CD14-positive monocyte (primary cell): Measurements from ENCODE around the gene GREM2. TPM values are rescaled to one million over a fixed set of nuclear protein-coding genes. Genes with fewer than 3 reads are reported as not detected.

Source experiments
- DNase-seq, 3 donors: peaks; one replicate each; pipeline ENCODE4 v3.0.0-alpha.2; 2011 to 2022
- H2AFZ ChIP-seq: 2 replicates; pipeline ENCODE4 v1.6.0; 2012; ENCODE audit warnings: mild to moderate bottlenecking, low read depth, low read length, inconsistent platforms; ENCODE audit not compliant: insufficient read depth, poor library complexity, severe bottlenecking
- H3K27ac ChIP-seq, 2 donors: 1 replicate in 1 of 2; 2 replicates in 1 of 2; pipeline ENCODE4 v1.5.1; 2012 to 2013; ENCODE audit warnings: low read length in 2 of 2, control low read depth in 1 of 2, inconsistent platforms in 1 of 2, low read depth in 1 of 2, mild to moderate bottlenecking in 1 of 2
- H3K27me3 ChIP-seq, 2 donors: one replicate each; pipeline versions ENCODE4 v1.6.0 to v1.6.1; 2011 to 2013; ENCODE audit warnings: low read length in 2 of 2; ENCODE audit not compliant: control insufficient read depth in 2 of 2, insufficient read depth in 2 of 2
- H3K36me3 ChIP-seq, 2 donors: replicated peaks in 1 of 2; 1 replicate in 1 of 2; 2 replicates in 1 of 2; pipeline versions ENCODE4 v1.5.1 to v1.6.1; 2012 to 2013; ENCODE audit warnings: low read length in 2 of 2, control low read depth in 1 of 2, inconsistent platforms in 1 of 2, mild to moderate bottlenecking in 1 of 2; ENCODE audit not compliant: insufficient read depth in 2 of 2, control insufficient read depth in 1 of 2
- H3K4me1 ChIP-seq, 2 donors: 1 replicate in 1 of 2; 2 replicates in 1 of 2; pipeline versions ENCODE4 v1.5.1 to v1.6.1; 2012 to 2013; ENCODE audit warnings: low read length in 2 of 2, control low read depth in 1 of 2, inconsistent platforms in 1 of 2, mild to moderate bottlenecking in 1 of 2, moderate library complexity in 1 of 2; ENCODE audit not compliant: insufficient read depth in 2 of 2, control insufficient read depth in 1 of 2
- H3K4me2 ChIP-seq: replicated peaks from 2 replicates; pipeline ENCODE3; 2012; ENCODE audit warnings: low read length, moderate library complexity, mild to moderate bottlenecking; ENCODE audit not compliant: poor library complexity, severe bottlenecking; ENCODE audit errors: extremely low read depth
- H3K4me3 ChIP-seq, 3 experiments: fragments of 200-600 bp in 1 of 3; sonication (generic) in 1 of 3; replicated peaks in 1 of 3; 1 replicate in 2 of 3; 2 replicates in 1 of 3; pipeline ENCODE4 v1.5.1; 2011 to 2013; ENCODE audit warnings: low read length in 3 of 3, mild to moderate bottlenecking in 3 of 3, control low read depth in 2 of 3, low read depth in 2 of 3, inconsistent platforms in 1 of 3, moderate library complexity in 1 of 3
- H3K79me2 ChIP-seq: 2 replicates; pipeline ENCODE4 v1.6.0; 2012; ENCODE audit warnings: mild to moderate bottlenecking, control low read depth, inconsistent platforms, low read length, moderate library complexity; ENCODE audit not compliant: insufficient read depth
- H3K9ac ChIP-seq: 2 replicates; pipeline ENCODE4 v1.6.0; 2017; ENCODE audit warnings: low read length, mild to moderate bottlenecking; ENCODE audit not compliant: insufficient read depth, poor library complexity, severe bottlenecking
- H3K9me3 ChIP-seq, 2 donors: replicated peaks in 1 of 2; 1 replicate in 1 of 2; 2 replicates in 1 of 2; pipeline versions ENCODE4 v1.5.1 to v1.6.1; 2012 to 2013; ENCODE audit warnings: low read length in 2 of 2, control low read depth in 1 of 2; ENCODE audit not compliant: control insufficient read depth in 1 of 2, insufficient read depth in 1 of 2
- H4K20me1 ChIP-seq: 2 replicates; pipeline ENCODE4 v1.6.0; 2012; ENCODE audit warnings: mild to moderate bottlenecking, low read length, control low read depth, moderate library complexity; ENCODE audit not compliant: insufficient read depth
- H3K27ac Mint-ChIP-seq, 7 donors: one replicate each; pipeline ENCODE4 v1.8.0; 2020; ENCODE audit warnings: mild to moderate bottlenecking in 7 of 7, mixed read lengths in 7 of 7, moderate library complexity in 6 of 7, inconsistent platforms in 2 of 7
- H3K27me3 Mint-ChIP-seq, 3 donors: one replicate each; pipeline ENCODE4 v1.8.0; 2021 to 2022; ENCODE audit warnings: low read depth in 3 of 3, mild to moderate bottlenecking in 3 of 3, mixed read lengths in 3 of 3, moderate library complexity in 3 of 3, inconsistent platforms in 1 of 3
- H3K36me3 Mint-ChIP-seq, 2 donors: one replicate each; pipeline ENCODE4 v1.8.0; 2020; ENCODE audit warnings: mixed read lengths in 2 of 2, inconsistent platforms in 1 of 2, mild to moderate bottlenecking in 1 of 2
- H3K4me1 Mint-ChIP-seq: one replicate; pipeline ENCODE4 v1.8.0; 2020; ENCODE audit warnings: mild to moderate bottlenecking, mixed read lengths
- H3K4me3 Mint-ChIP-seq, 2 donors: one replicate each; pipeline ENCODE4 v1.8.0; 2020; ENCODE audit warnings: mild to moderate bottlenecking in 2 of 2, mixed read lengths in 2 of 2, moderate library complexity in 1 of 2
- H3K9me3 Mint-ChIP-seq, 7 donors: one replicate each; pipeline ENCODE4 v1.8.0; 2020 to 2022; ENCODE audit warnings: mixed read lengths in 7 of 7, mild to moderate bottlenecking in 6 of 7, moderate library complexity in 6 of 7, inconsistent platforms in 2 of 7
- WGBS: methylation state at CpG from one replicate; pipeline ENCODE4 v1.1.5; 2013; ENCODE audit warnings: missing lambda C conversion rate; ENCODE audit not compliant: insufficient coverage; 5-methylcytosine and 5-hydroxymethylcytosine counted together
- intact Hi-C, 2 donors: fragments of 100-400 bp; cut with micrococcal nuclease; formaldehyde crosslinking; loops; one replicate each; pipeline versions ENCODE4 v1.15.0 to v1.15.1; 2023
- polyA plus RNA-seq, 3 donors: library from polyadenylated mRNA; depleted of rRNA in 1 of 3; unstranded in 2 of 3; stranded (reverse) in 1 of 3; fragments of 300-500 nt in 2 of 3; fragments of >200 nt in 1 of 3; fragmentation: Illumina TruSeq in 2 of 3; gene quantifications; 1 replicate in 2 of 3; 2 replicates in 1 of 3; pipeline ENCODE4 v1.2.3, GENCODE V29; 2012 to 2021
- TF ChIP-seq, protein P1 (sequence below): fragments of 200-600 bp; IDR thresholded peaks from one replicate; pipeline ENCODE4 v1.8.0; 2022; ENCODE audit warnings: antibody characterized with exemption, mild to moderate bottlenecking

GREM2 gene
- polyA plus RNA-seq, 3 donors: not detected

DNA sequence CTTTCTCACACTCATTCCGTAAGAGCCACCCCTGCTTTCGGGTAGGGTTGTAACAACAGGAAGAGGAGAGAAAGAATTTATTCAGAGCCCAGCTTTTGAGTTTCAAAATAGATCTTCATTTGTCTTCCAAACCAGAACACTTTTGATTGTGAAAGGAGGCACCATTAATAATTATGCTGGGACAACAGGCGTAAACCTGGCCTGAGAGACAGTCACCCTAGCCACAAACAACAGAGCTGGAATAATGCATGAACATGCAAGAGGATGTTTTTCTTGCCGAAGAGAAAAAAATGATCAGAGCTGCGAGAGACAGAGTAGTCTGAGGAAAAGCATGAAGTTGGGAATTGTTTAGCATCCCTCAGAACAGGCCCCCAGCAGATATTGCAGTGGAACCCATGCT lies 18.5 kb upstream of the GREM2 start:
- no peak overlapping the region for H3K4me2 ChIP-seq
- H3K27ac ChIP-seq: no peak overlapping the region
- H3K79me2 ChIP-seq: no peaks in the 10 kb centered on the region
- H3K4me3 Mint-ChIP-seq: no peak overlapping the region
- H3K27me3 Mint-ChIP-seq: peaks cover 0 to 3% (median 0%) of the 10 kb centered on the region in 3 donors
- no CpG with 5 or more reads among the region's 5 CpGs for WGBS
- H3K9ac ChIP-seq: no peak overlapping the region
- no peaks in the 10 kb centered on the region for H3K4me1 Mint-ChIP-seq
- H3K36me3 Mint-ChIP-seq: no peaks in the 10 kb centered on the region
- no peaks in the 10 kb centered on the region for H3K9me3 ChIP-seq
- no peaks in the 10 kb centered on the region for H3K4me1 ChIP-seq
- H3K4me3 ChIP-seq: no peak overlapping the region
- H3K27me3 ChIP-seq: no peaks in the 10 kb centered on the region
- no peaks in the 10 kb centered on the region for H3K36me3 ChIP-seq
- no peaks in the 10 kb centered on the region for H4K20me1 ChIP-seq
- peaks cover 2 to 8% (median 4%) of the 10 kb centered on the region in 7 donors for H3K9me3 Mint-ChIP-seq
- H2AFZ ChIP-seq: no peak overlapping the region
- intact Hi-C loops: no loop called here
- DNase-seq: no peak
- TF ChIP-seq, protein P1, sequence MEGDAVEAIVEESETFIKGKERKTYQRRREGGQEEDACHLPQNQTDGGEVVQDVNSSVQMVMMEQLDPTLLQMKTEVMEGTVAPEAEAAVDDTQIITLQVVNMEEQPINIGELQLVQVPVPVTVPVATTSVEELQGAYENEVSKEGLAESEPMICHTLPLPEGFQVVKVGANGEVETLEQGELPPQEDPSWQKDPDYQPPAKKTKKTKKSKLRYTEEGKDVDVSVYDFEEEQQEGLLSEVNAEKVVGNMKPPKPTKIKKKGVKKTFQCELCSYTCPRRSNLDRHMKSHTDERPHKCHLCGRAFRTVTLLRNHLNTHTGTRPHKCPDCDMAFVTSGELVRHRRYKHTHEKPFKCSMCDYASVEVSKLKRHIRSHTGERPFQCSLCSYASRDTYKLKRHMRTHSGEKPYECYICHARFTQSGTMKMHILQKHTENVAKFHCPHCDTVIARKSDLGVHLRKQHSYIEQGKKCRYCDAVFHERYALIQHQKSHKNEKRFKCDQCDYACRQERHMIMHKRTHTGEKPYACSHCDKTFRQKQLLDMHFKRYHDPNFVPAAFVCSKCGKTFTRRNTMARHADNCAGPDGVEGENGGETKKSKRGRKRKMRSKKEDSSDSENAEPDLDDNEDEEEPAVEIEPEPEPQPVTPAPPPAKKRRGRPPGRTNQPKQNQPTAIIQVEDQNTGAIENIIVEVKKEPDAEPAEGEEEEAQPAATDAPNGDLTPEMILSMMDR: no peak
- H3K27ac Mint-ChIP-seq: no peak overlapping the region

DNA sequence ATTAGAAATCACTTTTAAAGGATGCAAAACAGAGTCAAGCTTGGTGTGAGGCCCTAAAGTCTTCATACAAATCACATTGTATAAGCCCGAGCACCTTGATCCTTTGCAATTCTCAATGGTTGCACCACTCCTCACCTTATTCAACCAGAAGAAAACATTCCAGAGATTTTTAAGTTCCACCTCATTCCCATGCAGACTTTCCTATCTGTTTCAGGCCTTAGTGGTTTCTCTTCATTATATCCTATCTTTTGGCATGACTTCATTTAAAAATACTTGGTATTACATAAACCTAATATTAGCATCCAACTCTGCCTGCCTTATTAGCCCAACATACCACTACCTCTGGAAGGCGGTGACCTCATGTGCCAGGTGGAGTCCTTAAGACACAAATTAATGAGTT lies 9.3 kb upstream of the GREM2 start:
- Histone ChIP-seq H3K9me3 (no peaks in the 10 kb centered on the region), H2AFZ (no peak overlapping the region), H3K4me3 (no peak overlapping the region), H3K4me2 (no peak overlapping the region), H3K27ac (no peak overlapping the region), H3K79me2 (no peaks in the 10 kb centered on the region), H4K20me1 (no peaks in the 10 kb centered on the region), H3K9ac (no peak overlapping the region), H3K36me3 (no peaks in the 10 kb centered on the region), H3K27me3 (no peaks in the 10 kb centered on the region), H3K4me1 (no peaks in the 10 kb centered on the region)
- Mint-ChIP-seq H3K9me3 (peaks cover 0 to 13% (median under 1%) of the 10 kb centered on the region in 7 donors), H3K27ac (no peak overlapping the region), H3K27me3 (peaks cover 0 to 5% (median 4%) of the 10 kb centered on the region in 3 donors), H3K4me1 (no peaks in the 10 kb centered on the region), H3K36me3 (no peaks in the 10 kb centered on the region), H3K4me3 (no peak overlapping the region)
- intact Hi-C loops: no loop called here
- 94% methylated on average over 2 of the region's 2 CpGs for WGBS
- TF ChIP-seq, protein P1: no peak
- no peak for DNase-seq
